HG03575 (cell line): ENCODE measurements around the gene BTG2.
A peak's percentile ranks its signal among the peaks of the same experiment; 100 is the strongest.
"Not testable (repeated sequence)": the region's sequence is repeated elsewhere in the genome, so short reads cannot be mapped to it uniquely, and the experiment has no call there.

Source experiments
- ATAC-seq: cut with Tn5 transposase; IDR thresholded peaks from one replicate; pipeline ENCODE4 v1.9.1; 2021; ENCODE audit not compliant: unreplicated experiment, insufficient number of reproducible peaks, low FRiP score; ENCODE audit errors: extremely low read depth

BTG2 gene

DNA sequence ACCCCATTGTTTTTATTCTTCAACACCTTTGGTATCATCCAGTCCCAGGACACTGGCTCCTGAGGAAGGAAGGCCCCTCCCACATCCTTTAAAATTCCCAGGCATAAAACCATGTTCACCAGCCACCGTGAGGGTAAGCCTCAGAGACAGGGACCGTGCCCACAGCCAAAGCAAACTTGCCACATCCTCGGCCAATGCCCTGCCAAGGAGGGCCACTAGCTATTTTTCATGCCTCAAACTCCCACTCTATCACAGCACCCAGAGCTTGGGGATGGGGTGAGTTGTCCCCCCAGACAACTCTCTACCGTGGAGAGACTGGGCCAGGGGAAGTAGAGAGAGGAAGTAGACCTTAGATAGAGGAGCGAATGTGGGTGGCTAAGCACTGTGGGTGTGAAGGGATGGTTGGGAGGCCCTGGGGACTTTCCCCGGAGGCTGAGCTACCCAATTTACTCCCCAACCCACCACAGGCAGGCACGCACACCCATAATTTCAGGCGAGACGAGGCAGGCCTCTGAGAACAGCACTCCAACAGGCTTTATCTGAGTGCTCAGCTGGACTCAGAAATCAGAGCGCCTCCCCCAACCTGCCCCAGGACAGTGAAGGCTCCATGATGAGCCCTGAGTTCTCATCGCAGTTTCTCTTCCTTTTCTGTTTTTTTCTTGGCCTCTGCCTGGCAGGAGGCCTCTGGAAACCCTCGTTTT lies 15.9 kb upstream of the BTG2 start:
- ATAC-seq = peak; percentile 41

DNA sequence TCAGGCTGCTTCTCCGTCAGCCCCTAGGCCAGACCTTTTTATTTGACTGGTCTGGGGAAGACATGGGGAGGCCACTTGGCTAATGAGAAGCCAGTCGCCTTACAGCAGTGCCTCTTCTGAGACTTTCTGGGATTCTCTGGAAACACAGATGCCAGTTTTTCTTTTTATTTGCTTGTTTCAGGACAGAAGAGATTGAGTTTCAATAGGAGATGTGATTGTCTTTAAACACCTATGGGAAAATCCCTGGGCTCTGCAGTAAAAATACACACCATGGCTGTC lies 15.4 kb upstream of the BTG2 start:
- no peak for ATAC-seq

DNA sequence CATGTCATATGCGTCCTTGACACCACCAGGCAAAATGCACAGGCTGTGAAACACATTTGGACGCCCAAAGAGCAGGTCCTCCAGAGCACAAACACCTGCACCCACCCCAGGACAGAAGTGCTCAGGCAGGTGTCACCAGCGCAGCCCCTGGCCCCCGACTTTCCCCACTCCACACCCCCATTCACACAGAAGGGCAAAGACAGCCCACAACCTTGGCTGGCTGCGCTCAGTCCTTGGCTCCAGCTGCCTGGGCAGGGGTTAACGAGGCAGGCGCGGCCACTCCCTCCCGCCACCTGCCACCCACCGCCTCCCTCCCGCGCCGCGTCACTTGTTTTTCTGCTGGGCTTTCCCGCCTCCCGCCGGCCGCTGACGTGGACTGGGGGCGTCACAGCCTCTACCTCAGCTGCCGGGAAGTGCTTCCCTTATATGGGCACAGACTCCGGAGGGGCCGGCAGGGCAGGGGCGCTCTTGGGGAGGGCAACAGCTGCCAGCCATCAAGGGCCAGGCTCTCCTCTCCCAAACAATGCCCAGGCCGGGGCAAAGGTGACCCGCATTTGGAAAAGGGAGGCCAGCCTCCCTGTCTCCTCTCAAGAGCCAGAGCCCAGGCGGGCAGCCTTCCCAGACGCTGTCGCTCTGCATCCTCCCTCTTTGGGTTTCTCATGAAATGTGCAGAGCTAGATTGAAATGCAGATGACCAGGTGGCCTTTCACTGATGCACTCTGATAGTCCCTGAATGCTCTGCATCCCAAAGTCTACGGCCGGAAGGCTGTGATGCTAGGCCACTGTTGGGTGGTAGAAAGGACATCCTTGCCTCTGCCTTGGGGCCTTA lies 14.8 kb upstream of the BTG2 start:
- ATAC-seq = no peak

DNA sequence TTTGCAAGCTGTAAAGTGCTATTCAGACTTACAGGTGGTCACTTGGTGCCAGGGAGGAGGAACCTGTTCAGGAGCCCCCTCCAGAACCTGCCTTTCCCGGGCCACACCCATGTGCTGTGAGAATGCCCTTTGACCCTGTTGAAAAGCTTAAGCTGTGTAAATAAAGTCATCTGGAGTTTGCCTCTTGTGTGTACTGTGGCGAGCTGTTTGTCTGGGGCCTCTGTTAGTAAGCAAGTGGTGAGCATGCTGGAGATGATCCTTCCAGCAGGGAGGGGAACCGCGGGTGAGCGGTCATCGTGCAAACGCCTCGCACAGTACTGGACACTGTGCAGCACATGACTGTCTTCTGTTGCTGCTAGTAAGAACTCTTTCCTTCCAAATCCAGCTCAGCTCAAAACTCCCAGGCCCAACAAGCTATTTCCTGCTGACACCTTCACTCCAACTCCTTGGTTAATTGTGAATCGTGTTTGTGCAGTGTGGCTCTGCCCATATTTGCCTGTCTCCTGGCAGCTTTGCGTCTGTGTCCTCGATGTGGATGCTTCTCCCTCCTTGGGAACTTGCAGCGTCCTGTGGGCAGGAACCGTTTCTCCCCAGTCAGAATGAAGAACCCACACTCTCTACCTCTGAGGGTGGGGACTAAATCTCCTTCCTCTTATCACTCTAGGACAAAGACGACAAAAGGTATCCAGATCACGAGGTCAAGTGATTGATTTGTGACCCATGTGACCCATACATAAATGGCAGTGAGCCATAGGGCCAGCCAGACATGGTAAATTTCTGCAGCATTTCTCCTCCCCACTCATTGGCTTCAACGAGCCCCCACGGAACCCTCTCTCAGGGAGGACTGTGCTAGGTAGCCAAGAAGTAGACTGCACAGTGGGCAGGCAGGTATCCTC lies 13.9 kb upstream of the BTG2 start:
- no peak for ATAC-seq

DNA sequence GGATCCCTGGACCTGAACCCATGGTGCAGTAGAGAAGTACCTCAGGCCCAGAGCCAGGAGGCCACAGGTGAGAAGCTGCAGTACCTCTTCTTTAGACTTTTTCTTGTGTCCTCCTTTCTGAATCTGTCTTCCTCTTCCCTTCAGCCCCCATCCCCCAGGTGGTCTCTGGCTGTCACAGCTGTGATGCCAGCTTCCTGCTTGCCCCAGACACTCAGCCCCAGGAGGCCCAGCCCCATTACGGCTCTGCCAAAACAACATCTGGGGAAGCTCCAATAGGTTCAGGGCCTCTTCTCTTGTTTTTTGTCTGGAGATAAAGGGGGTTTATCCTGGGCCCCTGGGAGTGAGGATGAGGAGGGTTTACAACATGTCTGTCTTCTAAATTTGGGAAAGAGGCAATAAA lies 9.5 kb upstream of the BTG2 start:
- no peak for ATAC-seq

DNA sequence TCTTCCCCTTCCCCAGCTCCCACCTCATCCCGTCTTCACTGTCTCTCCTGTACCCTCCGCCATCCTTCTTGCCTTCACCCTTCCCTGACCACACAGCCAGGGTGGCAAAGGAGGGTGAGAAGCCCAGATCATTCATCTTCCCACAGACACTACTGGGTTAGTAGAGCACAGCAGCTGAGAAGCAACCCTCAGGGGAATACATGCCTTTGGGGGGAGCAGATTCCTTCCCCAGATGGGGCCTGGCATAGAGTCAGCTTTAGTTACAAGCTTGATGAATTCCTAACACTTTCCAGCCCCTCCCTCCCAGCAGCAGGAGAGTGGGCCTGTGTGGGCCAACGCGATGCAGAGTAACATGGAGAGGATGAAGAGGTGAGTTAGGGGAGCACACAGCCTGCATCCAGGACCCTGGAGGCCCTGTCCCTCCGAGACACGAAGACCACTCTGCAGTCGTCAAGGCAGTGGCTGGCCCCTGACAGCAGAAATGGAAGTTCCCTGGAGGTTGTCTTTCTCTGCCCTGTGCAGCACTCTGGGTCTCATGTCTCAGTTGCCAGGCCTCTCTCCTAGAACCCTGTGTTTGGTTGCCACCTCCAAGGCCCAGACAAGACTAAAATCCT lies 8.8 kb upstream of the BTG2 start:
- ATAC-seq = no peak

DNA sequence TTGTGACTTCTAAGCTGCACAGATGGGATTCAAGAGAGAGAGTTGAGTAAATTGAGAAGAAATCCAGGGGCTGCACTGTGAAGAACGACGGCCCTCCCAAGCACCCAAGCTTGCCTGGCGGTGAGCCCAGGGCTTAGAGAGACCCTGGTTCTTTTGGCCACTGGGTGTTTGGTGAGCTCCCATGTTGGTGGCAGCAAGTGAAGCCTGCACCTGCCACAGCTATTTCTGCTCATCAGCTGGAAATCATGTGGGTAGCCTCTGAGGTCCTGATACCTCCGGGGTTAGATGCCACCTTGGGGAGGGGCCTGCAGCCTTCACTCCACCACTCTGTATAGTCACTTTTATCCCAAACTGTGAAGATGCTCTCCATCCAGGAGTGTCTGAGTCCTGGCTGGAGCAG lies 6.2 kb upstream of the BTG2 start:
- no peak for ATAC-seq

DNA sequence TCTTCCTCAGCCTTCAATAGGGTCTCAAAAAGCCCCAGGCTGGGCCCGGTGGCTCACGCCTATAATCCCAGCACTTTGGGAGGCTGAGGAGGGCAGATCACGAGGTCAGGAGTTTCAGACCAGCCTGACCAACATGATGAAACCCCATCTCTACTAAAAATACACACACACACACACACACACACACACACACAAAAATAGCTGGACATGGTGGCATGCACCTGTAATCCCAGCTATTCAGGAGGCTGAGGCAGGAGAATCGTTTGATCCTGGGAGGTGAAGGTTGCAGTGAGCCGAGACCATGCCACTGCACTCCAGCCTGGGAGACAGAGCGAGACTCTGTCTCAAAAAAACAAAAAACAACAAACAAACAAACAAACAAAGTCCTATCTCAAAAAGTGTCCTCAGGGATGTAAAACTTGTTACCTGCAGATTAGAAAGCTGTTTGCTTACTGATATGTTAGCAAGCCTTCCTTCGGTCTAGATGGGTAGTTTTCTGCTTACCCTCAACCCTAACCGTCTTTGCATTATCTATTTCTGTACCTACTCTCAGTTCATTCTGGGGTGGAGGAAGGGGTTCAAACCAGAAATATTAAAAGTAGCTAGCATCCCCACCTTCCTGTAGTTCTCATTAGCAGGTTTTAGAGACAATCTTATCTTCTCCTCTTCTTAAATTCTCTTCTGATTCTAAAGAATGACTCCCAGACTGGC lies 5.4 kb upstream of the BTG2 start:
- ATAC-seq = not testable (repeated sequence)

DNA sequence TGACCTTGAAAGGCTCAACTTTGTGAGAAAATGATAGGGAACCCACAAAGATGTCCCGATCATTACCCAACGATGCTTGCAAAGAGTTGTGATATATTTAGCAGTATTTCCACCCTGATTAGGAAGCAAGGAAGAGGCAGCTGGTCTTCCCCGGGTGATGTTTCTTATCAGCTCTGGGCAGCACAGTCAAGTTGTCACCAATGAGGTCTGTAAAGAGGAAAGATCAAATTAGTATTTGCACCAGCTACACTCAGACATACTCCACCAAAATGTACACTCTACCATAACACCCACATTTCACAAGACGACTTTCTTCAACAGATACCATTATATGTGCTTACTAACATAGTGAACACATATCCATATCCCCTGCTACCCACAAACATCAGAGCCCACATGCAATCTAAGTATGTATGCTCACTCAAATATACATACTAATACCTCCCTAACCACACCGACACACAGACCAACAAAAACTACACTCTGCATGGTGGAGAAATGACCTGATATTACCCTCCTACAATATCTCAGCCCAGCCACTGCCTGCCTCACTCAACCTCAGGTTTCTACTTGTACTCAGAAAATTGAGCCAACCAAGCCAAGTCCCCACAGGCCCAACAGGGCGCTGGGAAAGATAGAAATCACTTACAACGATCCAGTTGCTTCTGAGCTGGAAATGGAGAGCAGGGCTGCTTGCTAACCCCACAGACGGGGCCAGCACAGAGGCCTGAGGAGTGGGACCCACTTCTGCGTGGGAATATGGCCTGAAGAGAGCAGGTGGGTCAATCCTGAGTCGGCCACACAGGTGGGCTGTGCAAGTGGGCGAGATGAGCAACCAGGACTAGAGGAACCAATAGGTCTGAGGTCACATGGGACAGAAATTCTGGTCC lies 4.6 kb upstream of the BTG2 start:
- ATAC-seq = no peak

DNA sequence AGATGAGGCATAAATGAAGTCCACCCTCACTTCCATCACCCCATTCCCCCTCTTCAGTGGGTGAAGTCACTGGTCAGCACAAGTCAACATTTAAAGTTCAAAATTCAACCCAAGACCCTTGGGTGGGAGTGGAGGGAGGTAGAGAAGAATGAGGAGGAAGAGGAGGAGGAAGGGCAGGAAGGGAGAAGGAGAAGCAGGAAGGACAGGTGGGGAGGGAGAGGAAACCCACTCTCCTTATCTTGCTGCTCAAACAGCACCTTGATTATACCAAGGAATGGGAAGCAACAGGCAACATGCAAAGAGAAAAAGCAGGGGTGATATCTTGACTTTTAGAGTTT lies 4.0 kb upstream of the BTG2 start:
- no peak for ATAC-seq

DNA sequence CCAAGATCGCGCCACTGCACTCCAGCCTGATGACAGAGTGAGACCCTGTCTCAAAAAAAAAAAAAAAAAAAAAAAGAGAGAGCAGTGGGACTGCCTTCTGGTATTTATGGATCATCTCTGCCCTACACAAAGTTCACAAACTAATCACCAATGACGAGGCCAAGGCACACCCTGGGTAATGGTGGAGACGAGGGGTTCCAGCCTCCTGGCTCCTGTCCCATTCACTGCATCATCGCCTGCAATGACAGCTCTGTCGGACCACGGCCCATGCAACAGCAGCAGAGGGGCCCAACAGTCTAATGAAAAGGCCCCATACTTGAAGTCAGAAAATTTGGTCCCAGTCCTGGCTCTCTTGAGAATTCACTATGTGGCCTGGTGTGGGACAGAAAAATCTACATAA lies 2.9 kb upstream of the BTG2 start:
- ATAC-seq = no peak

DNA sequence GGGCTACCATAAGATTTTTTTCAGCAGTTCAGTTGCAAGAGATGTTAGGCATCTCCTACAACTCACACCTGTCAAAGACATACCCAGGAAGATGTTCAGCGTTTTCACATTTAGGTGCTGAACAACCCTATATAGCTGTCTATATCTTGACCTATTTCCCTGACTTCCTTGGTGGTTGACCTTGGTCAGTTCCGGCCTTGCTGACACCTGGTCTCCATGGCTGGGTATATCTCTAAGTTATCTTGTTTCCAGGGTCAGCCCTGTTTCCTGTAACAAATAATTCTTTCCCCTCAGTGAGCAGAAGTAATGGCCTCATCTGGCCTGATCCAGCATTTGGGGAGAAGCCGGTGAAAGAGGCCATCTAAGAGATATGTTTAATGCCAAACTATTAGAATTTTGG lies 2.4 kb upstream of the BTG2 start:
- no peak for ATAC-seq

DNA sequence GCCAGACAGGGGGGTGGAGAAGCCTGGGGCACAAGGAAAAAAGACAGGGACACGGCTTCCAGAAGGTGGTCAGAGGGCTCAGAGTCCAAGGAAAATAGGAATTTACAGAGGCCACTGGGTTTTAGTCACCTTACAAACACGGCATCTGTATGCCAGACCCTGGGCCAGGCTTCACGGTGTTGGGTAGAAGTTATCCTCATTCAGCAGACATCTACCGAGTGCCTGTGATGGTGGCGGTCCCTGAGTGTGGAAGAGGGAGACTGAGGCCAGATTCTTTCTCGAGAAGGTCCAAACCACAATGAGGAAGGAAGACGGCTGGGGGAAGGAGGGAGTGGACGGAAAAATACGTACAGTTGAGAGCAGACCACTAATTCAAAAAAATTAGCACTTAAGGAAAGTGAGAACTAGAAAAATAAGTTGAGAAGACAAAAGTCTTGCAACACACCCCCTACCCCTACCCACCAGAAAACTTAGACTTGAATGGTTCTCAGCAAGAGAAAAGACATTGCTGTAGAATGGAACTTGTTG lies 864 bp upstream of the BTG2 start:
- ATAC-seq = no peak

DNA sequence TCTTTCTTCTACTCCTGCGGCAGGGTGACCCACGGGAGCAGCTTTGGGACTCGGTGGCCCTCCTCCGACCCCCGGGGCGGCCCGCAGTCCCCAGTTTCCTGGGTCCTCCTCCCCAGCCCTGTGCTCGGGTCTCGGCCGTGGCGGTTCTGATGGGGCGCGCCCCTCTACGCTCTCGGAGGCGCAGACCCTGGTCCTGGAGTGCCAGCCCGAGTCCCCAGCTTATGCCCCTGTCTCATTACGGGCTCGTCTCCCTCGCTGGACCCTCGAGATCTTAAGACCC lies 430 bp downstream of the BTG2 start:
- no peak for ATAC-seq

DNA sequence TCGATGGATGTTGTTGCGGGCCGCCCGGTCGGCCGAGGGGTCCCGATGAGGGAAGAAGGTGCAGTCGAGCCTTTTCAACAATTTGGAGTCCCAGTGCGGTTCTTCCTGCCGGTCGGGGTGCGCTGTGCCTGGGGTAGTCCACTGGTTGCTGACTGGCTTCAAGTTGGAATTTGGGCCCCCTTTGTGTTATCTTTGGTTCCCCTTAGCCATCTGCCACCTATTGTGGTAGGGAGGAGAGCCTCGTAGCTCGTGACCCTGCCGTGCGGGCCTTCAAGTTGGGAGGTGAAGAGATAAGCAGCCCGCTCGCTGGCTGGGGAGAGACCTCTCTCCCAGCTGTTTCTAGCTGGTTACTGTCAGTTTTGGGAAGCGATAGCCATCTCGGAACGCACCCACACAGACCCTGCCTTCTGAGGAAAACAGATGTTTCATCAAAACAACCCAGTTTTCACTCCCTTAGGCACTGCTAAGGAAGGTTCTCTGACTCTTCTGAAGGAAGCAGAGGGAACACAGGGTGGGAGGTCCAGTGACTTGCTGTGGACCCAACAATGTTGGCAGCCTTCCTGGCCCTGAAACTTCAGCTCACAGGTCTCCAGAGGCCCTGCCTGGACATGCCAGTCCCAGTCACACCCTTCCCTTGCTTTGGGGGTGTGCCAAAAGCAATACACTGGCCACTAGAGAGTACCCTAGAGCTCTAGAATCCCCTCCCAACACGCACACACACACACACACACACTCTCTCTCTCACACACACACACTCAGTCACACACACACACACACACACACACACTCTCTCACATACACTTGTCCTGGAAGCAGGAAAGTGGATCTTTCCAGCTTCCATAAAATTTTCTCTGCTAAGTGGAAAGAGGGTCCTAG lies 1.0 kb downstream of the BTG2 start:
- ATAC-seq = no peak

DNA sequence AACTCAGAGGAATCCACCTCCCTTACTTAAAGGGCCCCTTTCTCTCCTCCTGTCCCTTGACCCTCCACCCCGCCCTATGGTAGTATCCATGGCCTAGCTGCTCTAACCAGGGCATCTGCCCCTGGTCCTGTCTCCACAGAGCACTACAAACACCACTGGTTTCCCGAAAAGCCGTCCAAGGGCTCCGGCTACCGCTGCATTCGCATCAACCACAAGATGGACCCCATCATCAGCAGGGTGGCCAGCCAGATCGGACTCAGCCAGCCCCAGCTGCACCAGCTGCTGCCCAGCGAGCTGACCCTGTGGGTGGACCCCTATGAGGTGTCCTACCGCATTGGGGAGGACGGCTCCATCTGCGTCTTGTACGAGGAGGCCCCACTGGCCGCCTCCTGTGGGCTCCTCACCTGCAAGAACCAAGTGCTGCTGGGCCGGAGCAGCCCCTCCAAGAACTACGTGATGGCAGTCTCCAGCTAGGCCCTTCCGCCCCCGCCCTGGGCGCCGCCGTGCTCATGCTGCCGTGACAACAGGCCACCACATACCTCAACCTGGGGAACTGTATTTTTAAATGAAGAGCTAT lies 1.7 kb downstream of the BTG2 start:
- no peak for ATAC-seq

DNA sequence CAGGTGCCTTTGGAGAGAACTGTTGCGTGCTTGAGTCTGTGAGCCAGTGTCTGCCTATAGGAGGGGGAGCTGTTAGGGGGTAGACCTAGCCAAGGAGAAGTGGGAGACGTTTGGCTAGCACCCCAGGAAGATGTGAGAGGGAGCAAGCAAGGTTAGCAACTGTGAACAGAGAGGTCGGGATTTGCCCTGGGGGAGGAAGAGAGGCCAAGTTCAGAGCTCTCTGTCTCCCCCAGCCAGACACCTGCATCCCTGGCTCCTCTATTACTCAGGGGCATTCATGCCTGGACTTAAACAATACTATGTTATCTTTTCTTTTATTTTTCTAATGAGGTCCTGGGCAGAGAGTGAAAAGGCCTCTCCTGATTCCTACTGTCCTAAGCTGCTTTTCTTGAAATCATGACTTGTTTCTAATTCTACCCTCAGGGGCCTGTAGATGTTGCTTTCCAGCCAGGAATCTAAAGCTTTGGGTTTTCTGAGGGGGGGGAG lies 2.4 kb downstream of the BTG2 start:
- no peak for ATAC-seq
